Measurements from ENCODE around the gene MYO16. TPM values are rescaled to one million over a fixed set of nuclear protein-coding genes. Genes with fewer than 3 reads are reported as not detected.

MYO16 gene
- total and polyA plus RNA-seq, 4 donors: 0.48 TPM; not detected in 3

- intact Hi-C loops (cut with DNase I): no loop called here
- H3K4me1 ChIP-seq (ENCODE audit: control insufficient read depth in 1 of 2, insufficient read depth in 2 of 2, low read length in 2 of 2): no peaks in the 10 kb centered on the region
- H3K4me3 ChIP-seq (ENCODE audit: low read length in 2 of 2): no peak overlapping the region
- DNase-seq (no peak), ATAC-seq (ENCODE audit: low FRiP score) (no peak)
- WGBS, 2 donors: 75 to 78% methylated on average over 5 of the region's 5 CpGs
- H3K27ac ChIP-seq (ENCODE audit: low read depth in 1 of 2, low read length in 2 of 2): no peak overlapping the region
- H3K36me3 ChIP-seq (ENCODE audit: control insufficient read depth in 1 of 2, insufficient read depth in 2 of 2, low read length in 1 of 2): no peaks in the 10 kb centered on the region
- H3K9me3 ChIP-seq (ENCODE audit: control insufficient read depth, low read length): peaks cover 5% of the 10 kb centered on the region
- no peaks in the 10 kb centered on the region for H3K27me3 ChIP-seq (ENCODE audit: control insufficient read depth in 1 of 2, insufficient read depth in 2 of 2, low read length in 1 of 2)
These were observed 16.0 kb downstream of the MYO16 start for GRCh38 chr13:108645376-108645775.

DNA sequence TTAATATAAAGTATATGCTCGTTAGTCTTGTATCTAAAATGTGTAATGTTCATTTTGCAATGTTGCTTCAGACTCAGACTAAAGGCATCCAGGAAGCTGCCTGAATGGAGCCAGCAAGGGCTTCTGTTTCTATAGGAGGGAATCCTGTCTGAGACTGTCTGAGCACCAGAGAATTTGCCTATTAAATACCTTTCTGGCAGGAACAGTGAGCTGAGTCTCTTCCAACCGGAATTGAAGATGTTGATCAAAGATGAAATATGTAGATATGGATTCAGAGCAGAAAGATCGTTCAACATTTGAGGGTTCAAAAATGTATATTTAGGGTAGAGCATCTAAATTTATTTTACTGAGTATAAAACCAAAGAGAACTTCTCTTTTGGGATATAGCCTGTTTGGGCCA is 20.9 kb downstream of the MYO16 start:
- 60% methylated on average over 3 of the region's 3 CpGs for WGBS, 2 donors
- no peaks in the 10 kb centered on the region for H3K4me1 ChIP-seq (ENCODE audit: control insufficient read depth in 1 of 2, insufficient read depth in 2 of 2, low read length in 2 of 2)
- ATAC-seq (ENCODE audit: low FRiP score) (no peak), DNase-seq (no peak)
- intact Hi-C loops (cut with DNase I): no loop called here
- H3K4me3 ChIP-seq (ENCODE audit: low read length in 2 of 2): no peak overlapping the region
- no peaks in the 10 kb centered on the region for H3K36me3 ChIP-seq (ENCODE audit: control insufficient read depth in 1 of 2, insufficient read depth in 2 of 2, low read length in 1 of 2)
- H3K27me3 ChIP-seq (ENCODE audit: control insufficient read depth in 1 of 2, insufficient read depth in 2 of 2, low read length in 1 of 2): no peaks in the 10 kb centered on the region
- H3K27ac ChIP-seq (ENCODE audit: low read depth in 1 of 2, low read length in 2 of 2): no peak overlapping the region
- H3K9me3 ChIP-seq (ENCODE audit: control insufficient read depth, low read length): peaks cover 7% of the 10 kb centered on the region

DNA sequence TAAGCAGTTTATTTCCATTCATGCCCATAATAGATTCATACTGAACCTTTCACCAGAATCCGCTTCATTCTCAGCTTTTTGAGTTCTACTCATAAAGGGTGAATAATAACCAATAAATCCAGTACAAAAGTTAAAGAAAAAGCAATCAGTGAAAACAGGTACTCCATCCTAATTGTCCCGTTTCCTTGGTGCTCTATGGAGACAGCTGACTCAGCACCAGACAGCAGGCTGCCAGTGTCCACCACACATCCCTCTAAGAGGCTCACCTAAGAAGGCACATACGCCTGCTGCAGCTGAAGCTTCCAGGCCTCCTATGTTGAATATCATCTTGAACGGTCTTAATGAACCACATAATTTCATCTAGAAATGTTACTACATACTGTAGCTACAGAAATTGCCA is 27.3 kb downstream of the MYO16 start:
- WGBS, 2 donors: 84 to 89% methylated on average over 4 of the region's 4 CpGs
- no peak for DNase-seq
- Histone ChIP-seq H3K4me1 (ENCODE audit: control insufficient read depth in 1 of 2, insufficient read depth in 2 of 2, low read length in 2 of 2) (no peaks in the 10 kb centered on the region), H3K4me3 (ENCODE audit: low read length in 2 of 2) (no peak overlapping the region), H3K36me3 (ENCODE audit: control insufficient read depth in 1 of 2, insufficient read depth in 2 of 2, low read length in 1 of 2) (no peaks in the 10 kb centered on the region), H3K27ac (ENCODE audit: low read depth in 1 of 2, low read length in 2 of 2) (no peak overlapping the region), H3K27me3 (ENCODE audit: control insufficient read depth in 1 of 2, insufficient read depth in 2 of 2, low read length in 1 of 2) (no peaks in the 10 kb centered on the region), H3K9me3 (ENCODE audit: control insufficient read depth, low read length) (peaks cover 4% of the 10 kb centered on the region)
- intact Hi-C loops (cut with DNase I): no loop called here
- no peak for ATAC-seq (ENCODE audit: low FRiP score)

DNA sequence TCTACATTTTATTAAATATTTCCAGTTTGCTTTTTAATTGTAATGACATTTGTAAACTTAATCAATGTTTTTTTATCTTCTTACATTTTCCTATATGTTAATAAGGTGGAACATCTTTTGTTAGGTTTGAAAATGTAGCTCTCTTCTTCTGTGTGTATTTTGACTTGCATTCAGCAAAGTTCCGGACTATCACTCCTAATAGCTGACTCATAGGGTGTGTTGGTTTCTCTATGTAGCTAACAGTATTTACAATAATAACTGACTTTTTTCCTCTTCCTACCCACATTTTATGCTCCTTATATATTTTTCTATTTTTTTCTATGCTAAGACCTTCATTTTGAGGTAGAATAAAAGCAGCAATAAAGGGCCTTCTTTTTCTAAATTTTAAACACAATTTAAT is 28.1 kb downstream of the MYO16 start:
- WGBS, 2 donors: 63 to 72% methylated on average over 1 of the region's 1 CpG
- H3K27ac ChIP-seq (ENCODE audit: low read depth in 1 of 2, low read length in 2 of 2): no peak overlapping the region
- H3K4me3 ChIP-seq (ENCODE audit: low read length in 2 of 2): no peak overlapping the region
- intact Hi-C loops (cut with DNase I): no loop called here
- H3K27me3 ChIP-seq (ENCODE audit: control insufficient read depth in 1 of 2, insufficient read depth in 2 of 2, low read length in 1 of 2): no peaks in the 10 kb centered on the region
- H3K9me3 ChIP-seq (ENCODE audit: control insufficient read depth, low read length): peaks cover 4% of the 10 kb centered on the region
- no peaks in the 10 kb centered on the region for H3K36me3 ChIP-seq (ENCODE audit: control insufficient read depth in 1 of 2, insufficient read depth in 2 of 2, low read length in 1 of 2)
- DNase-seq (no peak), ATAC-seq (ENCODE audit: low FRiP score) (no peak)
- H3K4me1 ChIP-seq (ENCODE audit: control insufficient read depth in 1 of 2, insufficient read depth in 2 of 2, low read length in 2 of 2): no peaks in the 10 kb centered on the region

DNA sequence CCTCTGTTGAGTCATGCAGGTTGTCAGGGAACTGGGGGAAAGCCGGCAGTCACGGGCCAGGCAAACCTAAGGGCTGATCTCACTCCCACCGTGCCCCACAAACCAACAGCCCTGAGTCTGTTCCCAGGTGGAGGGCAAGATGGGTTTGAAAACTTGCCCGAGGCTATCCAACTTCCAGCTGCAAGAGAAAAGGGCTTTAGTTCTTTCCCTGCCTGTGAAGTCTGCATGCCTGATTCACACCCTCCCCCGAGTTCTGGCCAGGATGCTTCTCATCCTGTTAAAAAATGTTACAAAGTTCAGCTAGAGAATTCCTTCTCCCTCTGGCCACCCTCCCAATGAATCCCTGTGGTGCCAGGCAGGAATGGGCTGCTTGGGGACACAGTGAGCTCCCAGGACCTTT is 33.1 kb downstream of the MYO16 start:
- Histone ChIP-seq H3K4me1 (ENCODE audit: control insufficient read depth in 1 of 2, insufficient read depth in 2 of 2, low read length in 2 of 2) (no peaks in the 10 kb centered on the region), H3K4me3 (ENCODE audit: low read length in 2 of 2) (no peak overlapping the region), H3K27ac (ENCODE audit: low read depth in 1 of 2, low read length in 2 of 2) (no peak overlapping the region), H3K27me3 (ENCODE audit: control insufficient read depth in 1 of 2, insufficient read depth in 2 of 2, low read length in 1 of 2) (no peaks in the 10 kb centered on the region), H3K9me3 (ENCODE audit: control insufficient read depth, low read length) (no peaks in the 10 kb centered on the region), H3K36me3 (ENCODE audit: control insufficient read depth in 1 of 2, insufficient read depth in 2 of 2, low read length in 1 of 2) (no peaks in the 10 kb centered on the region)
- ATAC-seq (ENCODE audit: low FRiP score): no peak
- intact Hi-C loops (cut with DNase I): no loop called here
- no peak for DNase-seq
- 84 to 85% methylated on average over 5 of the region's 5 CpGs for WGBS, 2 donors

GRCh38 chr13:108663710-108664109 is 34.3 kb downstream of the MYO16 start:
- DNase-seq: no peak
- intact Hi-C loops (cut with DNase I): no loop called here

DNA sequence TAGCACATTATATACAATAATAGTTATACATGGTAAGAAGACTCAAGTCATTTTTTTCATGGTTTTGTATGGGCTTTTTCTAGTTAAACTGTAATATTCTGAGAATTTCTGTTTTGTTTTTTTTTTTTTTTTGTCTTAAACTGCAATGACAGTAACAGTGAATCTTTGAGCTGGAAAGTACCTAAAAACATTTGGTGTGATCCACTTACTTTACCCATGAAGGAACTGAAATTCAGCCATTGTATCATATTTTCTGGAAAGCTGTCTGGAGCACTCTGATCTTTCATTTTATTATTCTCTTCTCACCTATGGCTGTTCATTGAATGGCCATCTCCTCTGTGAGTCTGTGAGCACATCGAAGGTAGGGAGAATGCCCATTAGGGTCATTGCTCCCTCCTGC is 37.8 kb downstream of the MYO16 start:
- WGBS, 2 donors: 81 to 84% methylated on average over 1 of the region's 1 CpG
- intact Hi-C loops (cut with DNase I): no loop called here
- Histone ChIP-seq H3K27ac (ENCODE audit: low read depth in 1 of 2, low read length in 2 of 2) (no peak overlapping the region), H3K36me3 (ENCODE audit: control insufficient read depth in 1 of 2, insufficient read depth in 2 of 2, low read length in 1 of 2) (no peaks in the 10 kb centered on the region), H3K9me3 (ENCODE audit: control insufficient read depth, low read length) (peaks cover 8% of the 10 kb centered on the region), H3K4me1 (ENCODE audit: control insufficient read depth in 1 of 2, insufficient read depth in 2 of 2, low read length in 2 of 2) (no peaks in the 10 kb centered on the region), H3K27me3 (ENCODE audit: control insufficient read depth in 1 of 2, insufficient read depth in 2 of 2, low read length in 1 of 2) (no peaks in the 10 kb centered on the region), H3K4me3 (ENCODE audit: low read length in 2 of 2) (no peak overlapping the region)
- DNase-seq (no peak), ATAC-seq (ENCODE audit: low FRiP score) (no peak)

More at GRCh38 chr13:108663710-108664109, 34.3 kb downstream of the MYO16 start:
- no peak for ATAC-seq (ENCODE audit: low FRiP score)
- Histone ChIP-seq H3K27me3 (ENCODE audit: control insufficient read depth in 1 of 2, insufficient read depth in 2 of 2, low read length in 1 of 2) (no peaks in the 10 kb centered on the region), H3K4me3 (ENCODE audit: low read length in 2 of 2) (no peak overlapping the region), H3K9me3 (ENCODE audit: control insufficient read depth, low read length) (peaks cover 4% of the 10 kb centered on the region), H3K27ac (ENCODE audit: low read depth in 1 of 2, low read length in 2 of 2) (no peak overlapping the region), H3K36me3 (ENCODE audit: control insufficient read depth in 1 of 2, insufficient read depth in 2 of 2, low read length in 1 of 2) (no peaks in the 10 kb centered on the region), H3K4me1 (ENCODE audit: control insufficient read depth in 1 of 2, insufficient read depth in 2 of 2, low read length in 2 of 2) (no peaks in the 10 kb centered on the region)
- WGBS, 2 donors: 30 to 39% methylated on average over 3 of the region's 3 CpGs

GRCh38 chr13:108669381-108669780 is 40.0 kb downstream of the MYO16 start:
- Histone ChIP-seq H3K27me3 (ENCODE audit: control insufficient read depth in 1 of 2, insufficient read depth in 2 of 2, low read length in 1 of 2) (no peaks in the 10 kb centered on the region), H3K9me3 (ENCODE audit: control insufficient read depth, low read length) (peaks cover 8% of the 10 kb centered on the region), H3K36me3 (ENCODE audit: control insufficient read depth in 1 of 2, insufficient read depth in 2 of 2, low read length in 1 of 2) (no peaks in the 10 kb centered on the region), H3K27ac (ENCODE audit: low read depth in 1 of 2, low read length in 2 of 2) (no peak overlapping the region), H3K4me3 (ENCODE audit: low read length in 2 of 2) (no peak overlapping the region), H3K4me1 (ENCODE audit: control insufficient read depth in 1 of 2, insufficient read depth in 2 of 2, low read length in 2 of 2) (no peaks in the 10 kb centered on the region)
- intact Hi-C loops (cut with DNase I): no loop called here
- 50 to 57% methylated on average over 1 of the region's 1 CpG for WGBS, 2 donors
- DNase-seq: no peak
- ATAC-seq (ENCODE audit: low FRiP score): no peak

GRCh38 chr13:108674346-108674745 is 44.9 kb downstream of the MYO16 start:
- intact Hi-C loops (cut with DNase I): no loop called here
- no peak overlapping the region for H3K4me3 ChIP-seq (ENCODE audit: low read length in 2 of 2)
- H3K36me3 ChIP-seq (ENCODE audit: control insufficient read depth in 1 of 2, insufficient read depth in 2 of 2, low read length in 1 of 2): no peaks in the 10 kb centered on the region
- H3K4me1 ChIP-seq (ENCODE audit: control insufficient read depth in 1 of 2, insufficient read depth in 2 of 2, low read length in 2 of 2): no peaks in the 10 kb centered on the region
- 84 to 86% methylated on average over 6 of the region's 6 CpGs for WGBS, 2 donors
- H3K27me3 ChIP-seq (ENCODE audit: control insufficient read depth in 1 of 2, insufficient read depth in 2 of 2, low read length in 1 of 2): no peaks in the 10 kb centered on the region
- DNase-seq: no peak
- peaks cover 2% of the 10 kb centered on the region for H3K9me3 ChIP-seq (ENCODE audit: control insufficient read depth, low read length)
- no peak for ATAC-seq (ENCODE audit: low FRiP score)
- H3K27ac ChIP-seq (ENCODE audit: low read depth in 1 of 2, low read length in 2 of 2): no peak overlapping the region

All from aorta (tissue), 5 donors.